ENCODE results near the gene INTS1. TPM values are rescaled to one million over a fixed set of nuclear protein-coding genes. Genes with fewer than 3 reads are reported as not detected.

INTS1 gene
- polyA plus RNA-seq, 3 donors = 5.5 to 64.3 (median 7.3) TPM

DNA sequence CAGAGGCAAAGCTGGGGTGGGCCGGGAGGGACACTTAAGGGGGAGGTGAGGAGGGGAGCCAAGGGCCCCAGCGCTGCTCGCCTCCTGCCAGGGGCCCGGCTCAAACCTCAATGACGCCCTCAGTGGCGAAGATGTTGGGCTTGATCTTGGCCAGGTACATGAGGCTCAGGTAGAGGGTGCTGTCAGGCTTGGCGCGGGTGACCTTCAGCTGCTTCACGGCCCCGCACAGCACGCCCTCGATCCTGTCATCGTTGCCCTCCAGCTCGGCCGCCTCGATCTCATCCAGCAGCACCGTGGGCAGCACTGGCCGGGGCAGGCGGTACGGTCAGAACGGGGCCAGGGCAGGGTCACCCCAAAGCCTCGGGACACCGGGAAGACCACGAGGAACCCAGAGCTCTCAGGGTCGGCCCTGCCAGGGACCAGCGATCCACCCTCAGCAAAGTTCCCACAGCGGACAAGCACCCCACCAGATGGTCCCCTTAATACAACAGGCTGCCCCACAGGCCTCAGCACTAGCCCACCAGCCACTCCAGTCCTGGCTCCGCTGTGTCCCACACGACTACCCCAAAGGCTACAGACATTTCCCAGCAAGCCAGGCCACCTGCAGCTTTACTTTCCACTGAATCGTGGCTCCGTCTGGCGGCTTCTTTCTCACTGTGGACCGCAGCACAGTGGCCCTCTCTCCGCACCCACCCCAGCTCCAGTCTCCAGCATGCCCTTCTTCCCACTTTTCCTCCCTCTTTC lies 4.0 kb downstream of the INTS1 start:
- H3K4me3 Mint-ChIP-seq = no peak overlapping the region
- no peak overlapping the region for H2AFZ ChIP-seq (ENCODE audit: insufficient read depth, low read depth, low read length, poor library complexity, severe bottlenecking)
- H3K27me3 ChIP-seq (ENCODE audit: control insufficient read depth in 2 of 2, insufficient read depth in 2 of 2, low read length in 2 of 2) = no peaks in the 10 kb centered on the region
- no peaks in the 10 kb centered on the region for H3K9me3 Mint-ChIP-seq
- H3K4me1 ChIP-seq (ENCODE audit: control insufficient read depth in 1 of 2, insufficient read depth in 2 of 2, low read length in 2 of 2) = peaks cover 14 to 27% of the 10 kb centered on the region in 2 donors
- DNase-seq = no peak
- H3K9me3 ChIP-seq (replicated peaks in 1 of 2; ENCODE audit: control insufficient read depth in 1 of 2, insufficient read depth in 1 of 2, low read length in 2 of 2) = no peaks in the 10 kb centered on the region
- intact Hi-C loops (cut with micrococcal nuclease) = loop anchor here in 1 of 2 donors (5.0 kb wide), 1 partner anchor 72 kb away; the partner anchor contains the start of gene PSMG3
- no peak overlapping the region for H3K9ac ChIP-seq (ENCODE audit: insufficient read depth, low read length, poor library complexity, severe bottlenecking)
- H3K79me2 ChIP-seq (ENCODE audit: insufficient read depth, low read length) = peaks cover 33% of the 10 kb centered on the region
- no peak overlapping the region for H3K4me3 ChIP-seq (replicated peaks in 1 of 3; ENCODE audit: low read depth in 2 of 3, low read length in 3 of 3)
- H3K4me2 ChIP-seq (replicated peaks; ENCODE audit: extremely low read depth, low read length, poor library complexity, severe bottlenecking) = no peak overlapping the region
- peaks cover 51 to 72% of the 10 kb centered on the region in 2 donors for H3K36me3 Mint-ChIP-seq
- H3K36me3 ChIP-seq (replicated peaks in 1 of 2; ENCODE audit: control insufficient read depth in 1 of 2, insufficient read depth in 2 of 2, low read length in 2 of 2) = peaks cover 69 to 76% of the 10 kb centered on the region in 2 donors
- no peak overlapping the region for H3K27ac Mint-ChIP-seq
- H3K4me1 Mint-ChIP-seq = peaks cover 17% of the 10 kb centered on the region
- H3K27me3 Mint-ChIP-seq (ENCODE audit: low read depth in 3 of 3) = peaks cover 0 to 3% (median 2%) of the 10 kb centered on the region in 3 donors
- WGBS (ENCODE audit: insufficient coverage) = 95% methylated on average over 33 of the region's 34 CpGs
- TF ChIP-seq, protein P1, sequence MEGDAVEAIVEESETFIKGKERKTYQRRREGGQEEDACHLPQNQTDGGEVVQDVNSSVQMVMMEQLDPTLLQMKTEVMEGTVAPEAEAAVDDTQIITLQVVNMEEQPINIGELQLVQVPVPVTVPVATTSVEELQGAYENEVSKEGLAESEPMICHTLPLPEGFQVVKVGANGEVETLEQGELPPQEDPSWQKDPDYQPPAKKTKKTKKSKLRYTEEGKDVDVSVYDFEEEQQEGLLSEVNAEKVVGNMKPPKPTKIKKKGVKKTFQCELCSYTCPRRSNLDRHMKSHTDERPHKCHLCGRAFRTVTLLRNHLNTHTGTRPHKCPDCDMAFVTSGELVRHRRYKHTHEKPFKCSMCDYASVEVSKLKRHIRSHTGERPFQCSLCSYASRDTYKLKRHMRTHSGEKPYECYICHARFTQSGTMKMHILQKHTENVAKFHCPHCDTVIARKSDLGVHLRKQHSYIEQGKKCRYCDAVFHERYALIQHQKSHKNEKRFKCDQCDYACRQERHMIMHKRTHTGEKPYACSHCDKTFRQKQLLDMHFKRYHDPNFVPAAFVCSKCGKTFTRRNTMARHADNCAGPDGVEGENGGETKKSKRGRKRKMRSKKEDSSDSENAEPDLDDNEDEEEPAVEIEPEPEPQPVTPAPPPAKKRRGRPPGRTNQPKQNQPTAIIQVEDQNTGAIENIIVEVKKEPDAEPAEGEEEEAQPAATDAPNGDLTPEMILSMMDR (IDR thresholded peaks at IDR 0.05) = no peak
- H3K27ac ChIP-seq (ENCODE audit: low read depth in 1 of 2, low read length in 2 of 2) = no peak overlapping the region
- peaks cover 33% of the 10 kb centered on the region for H4K20me1 ChIP-seq (ENCODE audit: insufficient read depth, low read length)

DNA sequence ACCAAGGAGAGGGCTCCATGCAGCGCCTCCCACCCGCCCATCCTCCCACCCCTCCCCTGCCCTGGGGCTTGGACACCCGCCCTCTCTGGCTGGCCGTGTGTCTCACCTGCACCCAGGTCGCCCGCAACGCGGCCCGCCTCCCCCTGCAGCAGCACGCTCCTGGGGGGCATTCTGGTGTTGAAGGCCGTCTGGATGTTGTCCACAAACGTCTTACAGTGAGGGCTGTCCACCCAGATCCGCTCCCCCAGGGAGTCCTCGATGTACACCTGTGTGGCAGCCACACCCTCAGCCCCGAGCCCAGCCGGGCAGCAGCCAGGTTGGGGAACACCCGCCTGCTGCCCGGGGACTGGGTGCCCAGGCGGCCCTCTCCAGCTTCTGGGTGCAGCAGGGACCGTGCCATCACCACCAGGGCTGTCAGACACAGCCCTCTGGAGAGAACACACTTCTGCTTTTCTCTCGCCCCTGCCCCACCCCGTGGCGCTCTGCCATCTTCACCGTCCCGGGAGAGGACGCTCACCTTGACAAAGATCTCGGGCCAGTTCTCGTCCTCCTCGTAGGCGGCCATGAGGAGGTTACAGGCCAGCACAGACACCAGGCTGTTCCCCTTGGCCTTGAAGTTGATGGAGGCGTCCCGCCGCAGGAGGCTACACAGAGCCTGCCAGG lies 4.7 kb downstream of the INTS1 start:
- H3K36me3 ChIP-seq (replicated peaks in 1 of 2; ENCODE audit: control insufficient read depth in 1 of 2, insufficient read depth in 2 of 2, low read length in 2 of 2) = peaks cover 73 to 84% of the 10 kb centered on the region in 2 donors
- H3K27me3 ChIP-seq (ENCODE audit: control insufficient read depth in 2 of 2, insufficient read depth in 2 of 2, low read length in 2 of 2) = no peaks in the 10 kb centered on the region
- H2AFZ ChIP-seq (ENCODE audit: insufficient read depth, low read depth, low read length, poor library complexity, severe bottlenecking) = no peak overlapping the region
- WGBS (ENCODE audit: insufficient coverage) = 89% methylated on average over 25 of the region's 33 CpGs
- peaks cover 53 to 77% of the 10 kb centered on the region in 2 donors for H3K36me3 Mint-ChIP-seq
- no peak overlapping the region for H3K27ac ChIP-seq (ENCODE audit: low read depth in 1 of 2, low read length in 2 of 2)
- H3K9me3 ChIP-seq (replicated peaks in 1 of 2; ENCODE audit: control insufficient read depth in 1 of 2, insufficient read depth in 1 of 2, low read length in 2 of 2) = no peaks in the 10 kb centered on the region
- DNase-seq = no peak
- H3K79me2 ChIP-seq (ENCODE audit: insufficient read depth, low read length) = peaks cover 33% of the 10 kb centered on the region
- H3K9me3 Mint-ChIP-seq = no peaks in the 10 kb centered on the region
- H3K27ac Mint-ChIP-seq = peak overlapping the region in 2 of 7 donors; percentile 11 to 36
- no peak overlapping the region for H3K4me2 ChIP-seq (replicated peaks; ENCODE audit: extremely low read depth, low read length, poor library complexity, severe bottlenecking)
- peaks cover 33% of the 10 kb centered on the region for H4K20me1 ChIP-seq (ENCODE audit: insufficient read depth, low read length)
- no peak overlapping the region for H3K4me3 Mint-ChIP-seq
- TF ChIP-seq, protein P1 (IDR thresholded peaks at IDR 0.05) = no peak
- H3K4me1 ChIP-seq (ENCODE audit: control insufficient read depth in 1 of 2, insufficient read depth in 2 of 2, low read length in 2 of 2) = peaks cover 9 to 21% of the 10 kb centered on the region in 2 donors
- H3K27me3 Mint-ChIP-seq (ENCODE audit: low read depth in 3 of 3) = peaks cover 0 to 3% (median 2%) of the 10 kb centered on the region in 3 donors
- intact Hi-C loops (cut with micrococcal nuclease) = loop anchor here (5.0 to 10.0 kb wide), 2 partner anchors 73 to 845 kb away; partner anchors contain the start of gene PSMG3 (in 1 of the 2)
- H3K4me3 ChIP-seq (replicated peaks in 1 of 3; ENCODE audit: low read depth in 2 of 3, low read length in 3 of 3) = no peak overlapping the region
- H3K4me1 Mint-ChIP-seq = peaks cover 14% of the 10 kb centered on the region
- H3K9ac ChIP-seq (ENCODE audit: insufficient read depth, low read length, poor library complexity, severe bottlenecking) = no peak overlapping the region
